ENCODE measurements around the gene SAMD13. TPM values are rescaled to one million over a fixed set of nuclear protein-coding genes. Genes with fewer than 3 reads are reported as not detected.

Gene SAMD13
- total RNA-seq, 1 experiment from 2014 or later = 2.2 TPM

DNA sequence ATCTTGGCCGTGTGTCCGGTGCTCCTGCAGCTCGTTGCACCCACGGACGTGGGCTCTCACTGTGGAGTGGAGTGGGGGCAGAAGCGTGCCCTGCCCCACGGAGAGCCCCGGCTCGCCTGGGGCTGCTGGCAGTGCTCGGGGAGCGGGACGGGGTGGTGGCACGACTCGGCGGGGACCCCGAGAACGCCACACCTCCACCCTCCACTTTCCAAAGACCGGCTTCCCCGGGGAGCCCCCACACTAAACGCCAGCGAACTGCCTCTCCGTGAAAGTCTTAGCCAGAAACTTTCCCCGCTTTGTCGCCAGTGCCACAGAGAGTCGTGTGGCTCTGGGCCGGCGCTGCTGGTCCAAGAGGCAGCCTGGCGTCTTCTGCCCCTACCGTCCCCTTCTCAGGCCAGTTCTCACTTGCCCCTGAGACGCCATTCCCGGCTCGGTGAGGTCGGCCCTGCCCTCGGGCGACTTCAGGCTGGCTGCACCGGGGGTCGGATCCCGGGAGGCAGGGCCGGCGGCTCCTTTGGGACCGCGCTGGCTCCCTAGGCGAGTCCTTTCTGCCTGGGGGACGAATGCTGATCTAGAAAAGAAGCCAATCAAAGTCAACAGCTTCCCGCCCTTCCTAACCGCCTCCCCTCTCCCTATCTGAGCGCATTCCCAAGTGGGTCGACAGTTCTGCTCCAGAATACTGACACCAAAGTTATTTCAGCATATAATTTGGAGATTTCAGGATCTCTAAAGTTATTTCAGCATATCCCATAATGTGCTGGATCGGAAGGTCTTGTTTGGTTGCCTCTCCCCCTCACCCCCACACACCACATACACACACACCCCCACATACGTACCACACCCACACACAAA lies 2.6 kb upstream of the SAMD13 start:
- ChIA-PET CTCF (interaction anchor here (0.7 kb wide), 1 partner anchor 136 kb away, joined by 3 read pairs; no protein-coding TSS in a partner anchor), POLR2A (no interaction called here)
- DNase-seq (ENCODE audit: low read depth, low spot score) (peak; percentile 54), ATAC-seq (peak; percentile 80)
- Histone ChIP-seq H3K4me1 (ENCODE audit: control insufficient read depth, insufficient read depth, low read length) (peaks cover 50% of the 10 kb centered on the region), H3K9me3 (ENCODE audit: control insufficient read depth, insufficient read depth, low read depth, low read length) (no peaks in the 10 kb centered on the region), H3K27me3 (ENCODE audit: control insufficient read depth, insufficient read depth, low read length) (no peaks in the 10 kb centered on the region), H3K36me3 (ENCODE audit: control insufficient read depth, insufficient read depth, low read length) (no peaks in the 10 kb centered on the region), H3K27ac (ENCODE audit: low read length) (peak overlapping the region; percentile 79), H3K4me3 (ENCODE audit: low read depth in 2 of 2, low read length in 2 of 2) (peak overlapping the region; percentile 78 to 86)
- peak; percentile 60 for TF ChIP-seq SIN3A (IDR thresholded peaks at IDR 0.05; ENCODE audit: borderline replicate concordance, insufficient read depth, low read depth, low read length)
- peak; percentile 35; the same call in 1 of the 2 replicates for TF ChIP-seq TCF7L2 (IDR thresholded peaks at IDR 0.05; ENCODE audit: low read depth, low read length)
- TF ChIP-seq, protein P1, sequence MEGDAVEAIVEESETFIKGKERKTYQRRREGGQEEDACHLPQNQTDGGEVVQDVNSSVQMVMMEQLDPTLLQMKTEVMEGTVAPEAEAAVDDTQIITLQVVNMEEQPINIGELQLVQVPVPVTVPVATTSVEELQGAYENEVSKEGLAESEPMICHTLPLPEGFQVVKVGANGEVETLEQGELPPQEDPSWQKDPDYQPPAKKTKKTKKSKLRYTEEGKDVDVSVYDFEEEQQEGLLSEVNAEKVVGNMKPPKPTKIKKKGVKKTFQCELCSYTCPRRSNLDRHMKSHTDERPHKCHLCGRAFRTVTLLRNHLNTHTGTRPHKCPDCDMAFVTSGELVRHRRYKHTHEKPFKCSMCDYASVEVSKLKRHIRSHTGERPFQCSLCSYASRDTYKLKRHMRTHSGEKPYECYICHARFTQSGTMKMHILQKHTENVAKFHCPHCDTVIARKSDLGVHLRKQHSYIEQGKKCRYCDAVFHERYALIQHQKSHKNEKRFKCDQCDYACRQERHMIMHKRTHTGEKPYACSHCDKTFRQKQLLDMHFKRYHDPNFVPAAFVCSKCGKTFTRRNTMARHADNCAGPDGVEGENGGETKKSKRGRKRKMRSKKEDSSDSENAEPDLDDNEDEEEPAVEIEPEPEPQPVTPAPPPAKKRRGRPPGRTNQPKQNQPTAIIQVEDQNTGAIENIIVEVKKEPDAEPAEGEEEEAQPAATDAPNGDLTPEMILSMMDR (IDR thresholded peaks at IDR 0.05) = no peak
- TF ChIP-seq, protein P2, sequence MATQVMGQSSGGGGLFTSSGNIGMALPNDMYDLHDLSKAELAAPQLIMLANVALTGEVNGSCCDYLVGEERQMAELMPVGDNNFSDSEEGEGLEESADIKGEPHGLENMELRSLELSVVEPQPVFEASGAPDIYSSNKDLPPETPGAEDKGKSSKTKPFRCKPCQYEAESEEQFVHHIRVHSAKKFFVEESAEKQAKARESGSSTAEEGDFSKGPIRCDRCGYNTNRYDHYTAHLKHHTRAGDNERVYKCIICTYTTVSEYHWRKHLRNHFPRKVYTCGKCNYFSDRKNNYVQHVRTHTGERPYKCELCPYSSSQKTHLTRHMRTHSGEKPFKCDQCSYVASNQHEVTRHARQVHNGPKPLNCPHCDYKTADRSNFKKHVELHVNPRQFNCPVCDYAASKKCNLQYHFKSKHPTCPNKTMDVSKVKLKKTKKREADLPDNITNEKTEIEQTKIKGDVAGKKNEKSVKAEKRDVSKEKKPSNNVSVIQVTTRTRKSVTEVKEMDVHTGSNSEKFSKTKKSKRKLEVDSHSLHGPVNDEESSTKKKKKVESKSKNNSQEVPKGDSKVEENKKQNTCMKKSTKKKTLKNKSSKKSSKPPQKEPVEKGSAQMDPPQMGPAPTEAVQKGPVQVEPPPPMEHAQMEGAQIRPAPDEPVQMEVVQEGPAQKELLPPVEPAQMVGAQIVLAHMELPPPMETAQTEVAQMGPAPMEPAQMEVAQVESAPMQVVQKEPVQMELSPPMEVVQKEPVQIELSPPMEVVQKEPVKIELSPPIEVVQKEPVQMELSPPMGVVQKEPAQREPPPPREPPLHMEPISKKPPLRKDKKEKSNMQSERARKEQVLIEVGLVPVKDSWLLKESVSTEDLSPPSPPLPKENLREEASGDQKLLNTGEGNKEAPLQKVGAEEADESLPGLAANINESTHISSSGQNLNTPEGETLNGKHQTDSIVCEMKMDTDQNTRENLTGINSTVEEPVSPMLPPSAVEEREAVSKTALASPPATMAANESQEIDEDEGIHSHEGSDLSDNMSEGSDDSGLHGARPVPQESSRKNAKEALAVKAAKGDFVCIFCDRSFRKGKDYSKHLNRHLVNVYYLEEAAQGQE (IDR thresholded peaks at IDR 0.05; ENCODE audit: insufficient read depth in 1 of 2, low read depth in 2 of 2, low read length in 1 of 2) = no peak
- peak; percentile 60 for TF ChIP-seq POLR2AphosphoS5 (IDR thresholded peaks at IDR 0.05; ENCODE audit: low read depth, low read length)
- intact Hi-C loops (cut with micrococcal nuclease; ENCODE audit: unreplicated experiment) (no loop called here), in situ Hi-C loops (cut with HindIII; ENCODE audit: low pct_unique_long_range_greater_than_20kb, low sequenced_read_pairs) (no loop called here)
- BruUV-seq (replicated peaks) = no TSS peak

DNA sequence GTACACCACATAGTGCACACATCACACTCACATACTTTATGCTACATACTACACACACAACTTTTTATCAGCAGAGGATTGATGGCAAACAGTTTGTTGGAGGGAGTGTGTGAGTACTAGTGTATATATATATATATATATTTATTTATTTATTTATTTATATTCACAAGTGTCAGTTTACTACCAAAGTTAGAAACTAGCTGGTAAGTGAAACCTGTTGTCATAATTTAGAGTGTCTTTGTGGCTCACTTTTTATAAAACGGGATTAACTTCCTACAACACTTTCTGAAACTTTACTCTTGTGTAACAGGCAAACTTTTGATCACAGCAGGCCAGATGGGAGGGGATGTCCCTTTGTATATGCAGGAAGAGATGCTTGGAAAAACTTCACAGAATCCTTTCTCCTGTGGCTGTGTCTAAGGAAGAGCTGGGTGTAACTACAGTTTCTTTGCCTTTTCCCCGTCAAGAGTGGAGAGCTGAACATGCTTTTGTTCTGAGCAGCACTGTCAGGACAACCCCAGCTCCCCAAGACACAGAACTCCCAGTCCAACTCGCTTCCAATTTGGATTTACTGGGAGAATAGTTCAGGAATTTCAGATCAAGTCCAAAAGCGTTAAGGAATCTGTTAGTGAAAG lies 1.9 kb upstream of the SAMD13 start:
- Histone ChIP-seq H3K9me3 (ENCODE audit: control insufficient read depth, insufficient read depth, low read depth, low read length) (no peaks in the 10 kb centered on the region), H3K27me3 (ENCODE audit: control insufficient read depth, insufficient read depth, low read length) (no peaks in the 10 kb centered on the region), H3K27ac (ENCODE audit: low read length) (peak overlapping the region; percentile 79), H3K4me3 (ENCODE audit: low read depth in 2 of 2, low read length in 2 of 2) (peak overlapping the region; percentile 78 to 86), H3K36me3 (ENCODE audit: control insufficient read depth, insufficient read depth, low read length) (no peaks in the 10 kb centered on the region), H3K4me1 (ENCODE audit: control insufficient read depth, insufficient read depth, low read length) (peaks cover 50% of the 10 kb centered on the region)
- BruUV-seq (replicated peaks) = no TSS peak
- in situ Hi-C loops (cut with HindIII; ENCODE audit: low pct_unique_long_range_greater_than_20kb, low sequenced_read_pairs) = no loop called here
- TF ChIP-seq, protein P1 (IDR thresholded peaks at IDR 0.05) = no peak
- TF ChIP-seq, protein P2 (IDR thresholded peaks at IDR 0.05; ENCODE audit: insufficient read depth in 1 of 2, low read depth in 2 of 2, low read length in 1 of 2) = no peak
- TF ChIP-seq SIN3A (IDR thresholded peaks at IDR 0.05; ENCODE audit: borderline replicate concordance, insufficient read depth, low read depth, low read length) = no peak
- no peak for TF ChIP-seq POLR2AphosphoS5 (IDR thresholded peaks at IDR 0.05; ENCODE audit: low read depth, low read length)
- no peak for TF ChIP-seq TCF7L2 (IDR thresholded peaks at IDR 0.05; ENCODE audit: low read depth, low read length)
- no peak for ATAC-seq
- ChIA-PET POLR2A (interaction anchor here (0.6 kb wide), 2 partner anchors 134 to 149 kb away, joined by 3 to 8 read pairs; no protein-coding TSS in a partner anchor), CTCF (no interaction called here)
- intact Hi-C loops (cut with micrococcal nuclease; ENCODE audit: unreplicated experiment) = loop anchor here (5.0 kb wide), 2 partner anchors 133 to 137 kb away; no protein-coding TSS in a partner anchor
- DNase-seq (ENCODE audit: low read depth, low spot score) = no peak

Measured in Panc1 (cell line).